ENCODE measurements around the gene CEP131.

CEP131 gene

DNA sequence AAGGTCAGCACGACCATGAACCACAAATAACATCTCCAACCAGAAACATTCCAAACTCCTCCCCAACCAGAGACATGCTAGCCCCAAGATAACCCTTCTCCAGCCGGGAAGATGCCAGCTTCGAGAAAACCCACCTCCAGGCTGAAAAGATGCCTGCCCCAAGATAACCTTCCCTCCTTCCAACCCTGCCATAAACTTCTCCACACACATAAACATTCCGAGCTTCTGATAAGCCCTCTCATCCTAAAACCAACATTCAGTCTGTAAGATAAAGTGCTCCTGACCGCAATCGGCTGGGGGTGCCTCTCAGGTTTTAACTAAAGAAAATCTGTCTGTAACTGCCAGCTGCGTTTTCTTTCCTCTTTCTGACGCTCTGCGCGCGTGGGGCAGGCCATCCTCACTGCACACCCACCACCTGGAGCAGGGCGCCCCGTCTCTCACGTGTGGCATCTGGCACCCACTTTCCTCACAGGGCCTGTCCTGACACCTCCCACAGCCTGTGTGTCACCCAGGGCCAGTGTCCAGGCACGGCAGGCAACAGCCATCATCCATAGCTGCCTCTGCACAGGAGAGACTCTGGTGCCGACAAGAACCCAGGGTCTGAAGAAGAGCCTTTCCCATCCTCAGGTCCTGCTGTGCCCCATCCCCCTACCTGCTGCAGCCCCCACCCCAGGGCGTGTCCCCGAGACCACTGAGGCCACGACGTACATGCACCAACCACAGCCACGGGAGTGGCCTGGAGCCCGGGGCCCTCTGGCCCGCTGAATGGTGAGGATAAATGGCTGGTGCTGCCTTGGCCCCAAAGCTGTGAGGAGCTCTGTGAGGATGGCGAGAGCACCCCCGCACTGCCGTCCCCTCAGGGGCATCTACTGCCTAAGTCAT, 12.4 kb upstream of the CEP131 start:
- H3K4me3 ChIP-seq (ENCODE audit: low read length), result no peak overlapping the region
- no peak for DNase-seq (ENCODE audit: low read depth)
- TF ChIP-seq, protein P1, sequence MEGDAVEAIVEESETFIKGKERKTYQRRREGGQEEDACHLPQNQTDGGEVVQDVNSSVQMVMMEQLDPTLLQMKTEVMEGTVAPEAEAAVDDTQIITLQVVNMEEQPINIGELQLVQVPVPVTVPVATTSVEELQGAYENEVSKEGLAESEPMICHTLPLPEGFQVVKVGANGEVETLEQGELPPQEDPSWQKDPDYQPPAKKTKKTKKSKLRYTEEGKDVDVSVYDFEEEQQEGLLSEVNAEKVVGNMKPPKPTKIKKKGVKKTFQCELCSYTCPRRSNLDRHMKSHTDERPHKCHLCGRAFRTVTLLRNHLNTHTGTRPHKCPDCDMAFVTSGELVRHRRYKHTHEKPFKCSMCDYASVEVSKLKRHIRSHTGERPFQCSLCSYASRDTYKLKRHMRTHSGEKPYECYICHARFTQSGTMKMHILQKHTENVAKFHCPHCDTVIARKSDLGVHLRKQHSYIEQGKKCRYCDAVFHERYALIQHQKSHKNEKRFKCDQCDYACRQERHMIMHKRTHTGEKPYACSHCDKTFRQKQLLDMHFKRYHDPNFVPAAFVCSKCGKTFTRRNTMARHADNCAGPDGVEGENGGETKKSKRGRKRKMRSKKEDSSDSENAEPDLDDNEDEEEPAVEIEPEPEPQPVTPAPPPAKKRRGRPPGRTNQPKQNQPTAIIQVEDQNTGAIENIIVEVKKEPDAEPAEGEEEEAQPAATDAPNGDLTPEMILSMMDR (conservative IDR thresholded peaks at IDR 0.05; ENCODE audit: low read length), result no peak

DNA sequence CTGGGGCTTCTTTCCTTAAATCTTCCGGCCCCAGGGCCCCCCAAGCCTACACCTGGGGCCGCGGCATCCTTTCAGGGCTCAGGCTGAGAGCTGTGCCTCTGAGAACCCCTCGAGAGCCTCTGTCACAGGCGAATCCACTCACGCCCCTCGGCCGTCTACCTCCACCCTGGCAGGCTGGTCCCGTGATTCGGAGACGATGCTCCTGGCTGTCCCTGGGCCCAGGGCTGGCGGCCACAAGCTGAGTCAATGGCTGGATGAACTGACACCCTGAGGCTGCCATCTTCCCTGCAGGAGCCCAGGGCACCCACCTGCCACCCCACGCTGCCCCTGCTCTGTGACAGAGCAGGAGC, 11.7 kb upstream of the CEP131 start:
- TF ChIP-seq, protein P1 (conservative IDR thresholded peaks at IDR 0.05; ENCODE audit: low read length), result no peak
- DNase-seq (ENCODE audit: low read depth), result no peak
- H3K4me3 ChIP-seq (ENCODE audit: low read length), result no peak overlapping the region

DNA sequence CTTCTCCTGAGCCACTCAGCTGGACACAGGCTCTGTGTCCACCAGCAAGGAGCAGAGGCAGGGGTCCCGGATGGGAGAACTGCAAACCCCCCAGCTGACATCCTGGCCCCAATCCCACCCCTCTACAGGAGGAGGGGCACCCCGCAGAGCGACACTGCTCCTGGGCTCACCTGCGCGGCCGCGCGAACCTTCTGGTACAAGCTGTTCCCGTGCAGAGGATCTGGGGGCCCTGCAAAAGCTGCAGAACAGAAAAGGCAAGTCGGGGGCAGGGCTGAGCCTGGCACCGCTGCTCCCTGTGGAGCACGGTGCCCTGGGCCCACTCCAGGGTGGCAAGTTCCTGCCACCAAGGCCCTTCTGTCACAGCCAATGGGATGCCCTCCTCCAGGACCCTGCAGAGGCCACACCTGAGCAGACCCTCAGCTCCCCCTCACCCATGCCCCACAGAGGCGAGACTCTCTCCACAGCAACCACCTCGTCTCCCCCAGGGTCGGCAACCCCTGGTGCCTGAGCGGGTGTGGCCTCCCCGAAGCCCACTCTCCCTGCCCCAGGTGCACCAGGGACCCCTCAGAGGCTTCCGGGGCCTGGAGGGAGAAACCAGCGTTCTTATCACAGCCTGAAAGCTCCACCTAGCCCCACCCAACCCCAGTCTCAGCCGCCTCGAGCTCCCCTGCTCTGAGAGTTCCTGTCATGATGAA, 11.2 kb upstream of the CEP131 start:
- no peak overlapping the region for H3K4me3 ChIP-seq (ENCODE audit: low read length)
- TF ChIP-seq, protein P1 (conservative IDR thresholded peaks at IDR 0.05; ENCODE audit: low read length), result no peak
- DNase-seq (ENCODE audit: low read depth), result no peak

DNA sequence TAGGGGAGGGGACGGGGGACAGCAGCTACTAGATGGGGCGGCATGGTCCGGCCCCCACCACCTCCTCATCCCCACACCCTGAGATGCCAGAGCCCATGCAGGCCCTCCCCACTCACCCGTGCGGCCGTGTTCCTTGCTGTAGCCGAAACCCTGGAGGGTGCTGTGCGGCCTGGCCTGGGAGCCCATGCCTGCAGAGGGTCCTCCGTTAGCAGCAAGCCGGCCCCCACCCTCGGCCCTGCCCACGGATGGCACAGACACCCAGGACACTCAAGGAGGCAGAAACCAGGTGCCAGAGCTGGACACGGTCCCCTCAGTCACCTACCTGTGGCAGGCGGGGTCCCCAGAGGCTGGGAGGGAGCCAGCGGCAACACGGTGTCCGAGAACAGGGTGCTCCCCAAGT, 10.6 kb upstream of the CEP131 start:
- no peak for DNase-seq (ENCODE audit: low read depth)
- TF ChIP-seq, protein P1 (conservative IDR thresholded peaks at IDR 0.05; ENCODE audit: low read length), result no peak
- H3K4me3 ChIP-seq (ENCODE audit: low read length), result no peak overlapping the region

DNA sequence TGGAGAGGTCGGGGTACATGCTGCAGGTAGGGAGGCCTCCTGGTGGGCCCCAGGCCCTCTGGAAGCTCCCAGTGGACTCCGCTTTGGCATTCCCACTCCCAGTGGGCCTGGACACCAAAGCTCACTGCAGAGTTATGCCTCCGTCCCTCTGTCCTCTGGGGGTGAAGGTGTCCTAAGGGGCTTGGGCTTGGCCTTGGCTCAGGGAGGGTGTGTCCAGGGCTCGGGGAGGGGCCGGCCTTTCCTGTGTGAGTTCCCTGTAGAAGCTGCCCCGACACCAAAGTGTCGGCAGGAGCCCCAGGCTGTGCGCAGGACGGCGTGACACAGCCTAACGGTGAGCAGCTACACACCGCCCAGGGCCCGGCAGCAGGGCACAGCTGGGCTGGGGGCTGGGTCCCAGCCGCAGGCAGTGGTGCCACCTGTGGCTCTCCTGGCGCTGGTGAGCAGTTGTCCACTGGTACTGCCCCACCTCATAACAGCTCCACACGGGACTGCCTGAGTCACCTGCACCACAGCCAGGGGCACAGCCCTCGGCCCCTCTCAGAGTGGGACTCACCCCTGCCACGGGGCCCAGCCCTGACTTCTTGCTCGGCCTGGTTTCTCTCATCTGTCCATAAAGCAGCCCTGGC, 10.0 kb upstream of the CEP131 start:
- no peak for DNase-seq (ENCODE audit: low read depth)
- no peak overlapping the region for H3K4me3 ChIP-seq (ENCODE audit: low read length)
- TF ChIP-seq, protein P1 (conservative IDR thresholded peaks at IDR 0.05; ENCODE audit: low read length), result no peak

DNA sequence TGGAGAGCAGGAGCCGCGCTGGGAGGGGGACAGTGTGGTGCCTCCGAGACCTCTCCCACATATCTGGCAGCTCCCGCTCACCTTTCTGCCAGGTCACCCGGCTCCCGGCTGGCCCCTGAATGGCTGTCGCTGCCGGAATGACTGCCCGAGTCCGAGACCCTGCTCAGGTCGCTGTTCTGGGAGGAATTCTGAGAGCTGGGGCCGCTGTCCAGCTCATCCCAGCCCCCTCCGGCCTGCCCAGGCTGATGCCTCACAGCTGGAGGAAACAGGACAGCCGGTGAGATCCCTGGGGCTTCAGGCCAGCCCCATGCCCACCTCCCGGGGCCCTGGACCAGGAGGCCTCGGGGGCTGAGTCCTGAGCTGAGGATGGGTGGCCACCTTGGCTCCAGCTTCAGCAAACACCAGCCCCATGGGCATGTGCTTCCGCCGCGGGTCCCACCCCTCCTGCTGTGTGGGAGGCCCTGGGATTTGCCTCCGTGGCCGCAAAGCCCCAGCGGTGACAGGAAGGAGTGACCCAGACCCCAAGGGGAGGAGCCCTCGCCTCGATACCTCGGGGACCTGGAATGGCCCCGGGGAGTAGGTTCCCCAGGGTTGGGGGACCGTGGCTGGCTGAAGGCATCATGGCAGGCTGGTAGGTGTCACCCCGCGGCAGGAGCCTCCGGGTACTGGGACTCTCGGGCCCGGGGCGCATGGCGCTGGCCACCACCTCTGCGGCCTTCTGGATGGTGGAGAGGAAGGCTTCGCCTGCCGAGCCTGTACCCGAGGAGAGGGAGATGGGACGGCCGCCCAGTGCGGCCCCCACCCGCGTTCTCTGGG, 9.2 kb upstream of the CEP131 start:
- TF ChIP-seq, protein P1 (conservative IDR thresholded peaks at IDR 0.05; ENCODE audit: low read length), result no peak

More for the DNA sequence above, 9.2 kb upstream of the CEP131 start:
- no peak for DNase-seq (ENCODE audit: low read depth)
- no peak overlapping the region for H3K4me3 ChIP-seq (ENCODE audit: low read length)

Measured in AG10803 (cell line).